UCSD-AML1 (cell line): ENCODE data around the gene ALX3.

Experiments
- DNase-seq: peaks from one replicate; lab custom pipeline; 2025; ENCODE audit not compliant: unreplicated experiment; lab: John Stamatoyannopoulos, UW

Gene ALX3

GRCh38 chr1:110070671-110071242, at the start of gene ALX3:
Gene ALX3 (minus strand): TSS chr1:110070672. CDS start chr1:110070612, 60 bp downstream.
- DNase-seq: no peak

GRCh38 chr1:110119843-110120242, 49.4 kb upstream of the ALX3 start:
- no peak for DNase-seq

GRCh38 chr1:110118636-110119396, 48.3 kb upstream of the ALX3 start:
- no peak for DNase-seq

GRCh38 chr1:110114784-110115183, 44.3 kb upstream of the ALX3 start:
- DNase-seq: no peak

GRCh38 chr1:110114173-110114572, 43.7 kb upstream of the ALX3 start:
- no peak for DNase-seq

GRCh38 chr1:110113551-110113950, 43.1 kb upstream of the ALX3 start:
- no peak for DNase-seq

GRCh38 chr1:110112656-110113055, 42.2 kb upstream of the ALX3 start:
- no peak for DNase-seq

GRCh38 chr1:110112143-110112542, 41.7 kb upstream of the ALX3 start, which contains the start of gene UBL4B:
Gene UBL4B (plus strand): TSS chr1:110112443. CDS start chr1:110112535, 92 bp downstream.
- no peak for DNase-seq

- DNase-seq: no peak
Measured at GRCh38 chr1:110111081-110111480, 40.6 kb upstream of the ALX3 start.

- DNase-seq: no peak
Measured at GRCh38 chr1:110107867-110108469, 37.5 kb upstream of the ALX3 start.

- DNase-seq: peak; percentile 73
Measured at GRCh38 chr1:110106013-110106941, 35.8 kb upstream of the ALX3 start.

- DNase-seq: peak; percentile 39
Measured at GRCh38 chr1:110102081-110102480, 31.6 kb upstream of the ALX3 start.

GRCh38 chr1:110100335-110100734, 29.9 kb upstream of the ALX3 start:
- DNase-seq: no peak

GRCh38 chr1:110098222-110099026, 28.0 kb upstream of the ALX3 start:
- DNase-seq: no peak

GRCh38 chr1:110097507-110098221, 27.2 kb upstream of the ALX3 start:
- no peak for DNase-seq

GRCh38 chr1:110094931-110095654, 24.6 kb upstream of the ALX3 start:
- DNase-seq: no peak

- DNase-seq: no peak
Measured at GRCh38 chr1:110092991-110093390, 22.5 kb upstream of the ALX3 start.

GRCh38 chr1:110091791-110092190, 21.3 kb upstream of the ALX3 start:
- no peak for DNase-seq

- DNase-seq: no peak
Measured at GRCh38 chr1:110091381-110091780, 20.9 kb upstream of the ALX3 start.
